RKO (cell line): ENCODE results near the gene NBEAL2.

Source experiments
- DNase-seq: peaks from one replicate; pipeline ENCODE4 v3.0.0-alpha.2; 2016; ENCODE audit warnings: low spot score

Gene NBEAL2

GRCh38 chr3:46986782-46987310, 7.4 kb downstream of the NBEAL2 start:
- DNase-seq: no peak

- DNase-seq: no peak
These were observed 7.9 kb downstream of the NBEAL2 start for GRCh38 chr3:46987319-46987742.

GRCh38 chr3:46987743-46988401, 8.4 kb downstream of the NBEAL2 start:
- DNase-seq: no peak

GRCh38 chr3:46988616-46989015, 9.2 kb downstream of the NBEAL2 start:
- DNase-seq: no peak

GRCh38 chr3:46989146-46989810, 9.8 kb downstream of the NBEAL2 start:
- no peak for DNase-seq

- no peak for DNase-seq
These were observed 11.3 kb downstream of the NBEAL2 start for GRCh38 chr3:46990573-46991374.

GRCh38 chr3:46991406-46992165, 12.1 kb downstream of the NBEAL2 start:
- no peak for DNase-seq

GRCh38 chr3:46992231-46992630, 12.8 kb downstream of the NBEAL2 start:
- DNase-seq: no peak

- no peak for DNase-seq
These were observed 13.8 kb downstream of the NBEAL2 start for GRCh38 chr3:46993292-46993691.

GRCh38 chr3:46993986-46994385, 14.5 kb downstream of the NBEAL2 start:
- DNase-seq: no peak

GRCh38 chr3:46994801-46995731, 15.6 kb downstream of the NBEAL2 start:
- no peak for DNase-seq

GRCh38 chr3:46995901-46996562, 16.6 kb downstream of the NBEAL2 start:
- DNase-seq: no peak

GRCh38 chr3:46996689-46997452, 17.4 kb downstream of the NBEAL2 start:
- DNase-seq: no peak

- DNase-seq: no peak
These were observed 18.1 kb downstream of the NBEAL2 start for GRCh38 chr3:46997453-46998091.

GRCh38 chr3:46998121-46998851, 18.8 kb downstream of the NBEAL2 start:
- DNase-seq: no peak

- DNase-seq: no peak
These were observed 19.5 kb downstream of the NBEAL2 start for GRCh38 chr3:46998852-46999515.

- no peak for DNase-seq
These were observed 20.2 kb downstream of the NBEAL2 start for GRCh38 chr3:46999516-47000197.
